GM19043 (cell line): ENCODE measurements around the gene KXD1.
"Not testable (repeated sequence)": the region's sequence is repeated elsewhere in the genome, so short reads cannot be mapped to it uniquely, and the experiment has no call there.

ENCODE experiments used
- ATAC-seq: cut with Tn5 transposase; IDR thresholded peaks from one replicate; pipeline ENCODE4 v1.9.1; 2021; ENCODE audit warnings: low read depth; ENCODE audit not compliant: unreplicated experiment

The KXD1 gene

DNA sequence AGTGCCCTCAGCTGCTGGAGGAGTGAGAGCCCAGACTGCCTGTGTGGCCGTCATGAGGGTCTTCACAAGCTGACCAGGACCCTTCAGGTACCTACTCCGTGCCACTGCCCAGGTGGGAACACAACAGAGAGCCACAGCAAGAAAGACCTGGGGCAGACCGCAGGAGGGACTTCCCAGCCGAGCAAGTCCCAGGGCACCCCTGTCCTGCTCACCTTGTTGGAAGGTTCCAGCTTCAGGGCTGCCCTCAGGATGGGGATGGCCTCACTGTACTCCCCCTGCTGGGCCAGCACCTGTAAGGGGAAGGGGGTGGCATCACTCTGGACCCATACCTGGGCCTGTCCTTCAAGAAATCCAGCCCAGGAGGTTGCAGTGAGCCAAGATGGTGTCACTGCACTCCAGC is 24.6 kb upstream of the KXD1 start:
- no peak for ATAC-seq

- no peak for ATAC-seq
Measured at GRCh38 chr19:18536475-18536874, 21.2 kb upstream of the KXD1 start.

DNA sequence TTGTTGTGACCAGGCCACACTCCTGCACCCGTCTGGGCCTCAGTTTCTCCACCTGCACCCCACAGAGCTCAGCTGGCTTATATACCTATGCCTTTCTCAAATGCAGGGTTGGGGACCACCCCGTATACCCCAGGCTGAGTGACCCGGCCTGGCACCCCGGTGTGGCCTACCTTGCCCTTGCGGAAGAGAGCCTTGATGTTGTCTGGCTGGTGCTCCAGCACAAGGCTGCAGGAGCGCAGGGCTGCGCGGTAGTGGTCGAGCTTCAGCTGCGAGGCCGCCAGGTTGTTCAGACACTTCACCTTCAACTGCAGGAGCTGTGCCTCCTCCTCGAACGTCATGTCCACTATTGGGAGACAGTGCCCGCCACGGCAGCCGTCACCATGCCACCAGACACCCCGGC is 20.2 kb upstream of the KXD1 start:
- ATAC-seq, result no peak

DNA sequence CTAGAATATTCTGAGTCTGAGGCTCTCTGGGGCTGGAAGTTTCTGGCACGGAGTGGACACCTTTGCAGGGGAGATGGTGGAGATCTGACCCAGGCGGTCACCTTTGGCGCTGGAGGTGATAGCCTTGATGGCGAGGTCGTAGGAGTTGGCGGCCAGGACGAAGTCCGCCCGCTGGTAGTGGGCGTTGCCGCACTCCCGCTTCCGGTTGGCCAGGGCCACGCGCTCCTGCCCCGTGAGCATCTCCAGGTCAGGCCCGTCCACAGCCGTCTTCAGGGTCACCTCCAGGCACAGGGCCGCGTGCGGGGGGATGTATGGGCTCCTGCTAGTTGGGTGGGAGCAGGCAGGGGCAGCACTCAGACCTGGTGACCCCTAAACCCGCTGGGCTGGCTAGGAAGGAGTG is 19.6 kb upstream of the KXD1 start:
- ATAC-seq, result no peak

GRCh38 chr19:18539372-18539771 is 18.3 kb upstream of the KXD1 start:
- ATAC-seq, result no peak

GRCh38 chr19:18540200-18540599 is 17.5 kb upstream of the KXD1 start:
- not testable (repeated sequence) for ATAC-seq

- no peak for ATAC-seq
Measured at GRCh38 chr19:18541258-18541991, 16.2 kb upstream of the KXD1 start.

- ATAC-seq, result no peak
Measured at GRCh38 chr19:18541992-18542940, 15.4 kb upstream of the KXD1 start.

DNA sequence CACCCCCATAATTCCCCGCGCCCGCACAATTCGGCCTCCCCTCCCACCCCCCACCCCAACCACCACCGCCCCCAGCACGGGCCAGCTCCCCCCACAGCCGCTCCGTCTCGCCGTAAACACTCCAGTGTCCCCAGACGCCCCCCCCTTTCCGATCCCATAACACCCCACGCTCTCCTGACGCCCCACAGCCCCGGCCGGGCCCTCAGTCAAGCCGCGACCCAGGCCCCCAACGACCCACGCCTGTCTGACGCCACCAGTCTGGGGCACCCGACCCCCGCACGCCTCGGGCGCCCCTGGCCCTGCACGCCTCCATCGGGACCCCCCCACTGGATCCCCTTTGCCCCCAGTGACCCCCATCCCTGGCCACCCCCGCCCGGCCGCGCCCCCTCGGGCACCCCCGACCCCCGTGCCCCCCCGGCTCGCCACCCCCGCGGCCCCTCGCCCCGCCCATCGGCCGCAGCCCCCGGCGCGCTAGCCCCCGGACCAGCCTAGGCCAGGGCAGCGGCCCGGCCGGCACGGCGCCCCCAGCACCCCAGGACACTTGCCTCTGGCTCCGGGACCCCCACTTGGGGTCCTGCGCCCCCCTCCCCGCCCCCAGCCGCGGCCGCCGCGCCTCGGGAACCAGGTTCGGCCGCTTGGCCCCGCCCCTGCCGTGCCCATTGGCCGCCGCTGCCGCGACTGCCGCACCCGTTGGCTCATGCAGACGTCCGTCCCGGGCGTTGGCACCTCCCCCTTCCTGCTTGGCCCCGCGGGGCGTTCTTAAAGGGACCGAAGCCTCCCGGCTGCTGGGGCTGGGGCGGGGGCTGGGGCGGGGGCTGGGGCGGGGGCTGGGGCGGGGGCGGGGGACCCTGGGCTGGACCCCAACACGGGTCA is 14.5 kb upstream of the KXD1 start, which contains the start of gene FKBP8:
Gene FKBP8 (minus strand): TSS at position 633 of the 873 bp plus-strand sequence. CDS start 1,603 bp downstream, outside the sequence.
- peak; percentile 72 for ATAC-seq

GRCh38 chr19:18543814-18544475 is 13.7 kb upstream of the KXD1 start:
- peak; percentile 45 for ATAC-seq

GRCh38 chr19:18551631-18552030 is 6.0 kb upstream of the KXD1 start:
- ATAC-seq, result no peak

DNA sequence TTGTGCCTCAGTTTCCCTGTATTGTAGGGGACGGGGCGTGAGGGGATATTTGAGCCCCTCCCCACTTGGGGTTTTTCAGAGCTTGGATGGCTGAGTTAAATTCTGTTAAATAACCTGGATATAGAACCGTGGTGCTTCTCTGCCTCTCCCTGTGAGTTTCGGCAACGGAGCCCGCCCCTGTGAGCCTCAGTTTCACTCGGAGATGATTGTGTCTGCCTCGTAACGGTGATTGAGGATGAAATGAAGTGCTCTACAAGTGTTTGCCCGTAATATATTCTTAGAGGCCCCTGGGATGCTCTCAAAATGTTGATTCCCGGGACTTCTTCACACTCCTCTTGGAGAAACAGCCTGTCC is 509 bp downstream of the KXD1 start:
- ATAC-seq, result no peak

DNA sequence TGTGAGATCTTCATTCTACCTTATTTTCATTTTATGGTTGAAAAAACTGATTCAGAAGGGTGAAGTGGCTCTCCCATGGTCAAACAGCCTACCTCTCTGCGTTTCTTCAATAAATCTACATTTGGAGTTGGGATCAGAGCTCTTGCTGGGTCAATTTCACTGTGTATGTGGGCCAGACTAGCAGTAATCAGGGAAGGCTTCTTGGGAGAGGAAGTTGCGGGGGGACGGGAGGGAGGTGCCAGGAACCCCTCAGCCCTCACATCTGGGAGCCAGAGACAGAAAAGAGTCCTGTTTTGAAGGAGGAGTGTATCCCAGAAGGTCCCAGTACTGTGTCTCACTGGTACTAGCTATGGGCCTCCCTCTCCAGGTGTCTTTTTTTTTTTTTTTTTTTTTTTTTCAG is 934 bp downstream of the KXD1 start:
- ATAC-seq, result no peak

DNA sequence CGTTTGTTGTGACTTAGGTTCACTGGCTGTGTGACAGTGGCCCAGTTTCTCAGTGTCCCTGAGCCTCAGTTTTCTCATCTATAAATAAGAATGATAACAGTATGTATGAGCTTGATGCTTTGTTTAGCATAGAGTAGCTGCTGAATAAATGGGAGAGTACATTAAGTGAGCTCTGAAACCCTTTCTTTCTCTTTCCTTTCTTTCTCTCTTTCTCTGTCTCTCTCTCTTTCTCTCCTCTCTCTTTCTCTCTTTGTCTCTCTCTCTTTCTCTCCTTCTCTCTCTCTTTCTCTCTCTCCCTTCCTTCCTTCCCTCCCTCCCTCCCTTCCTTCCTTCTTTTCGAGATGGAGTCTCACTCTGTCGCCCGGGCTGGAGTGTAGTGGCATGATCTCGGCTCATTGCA is 2.0 kb downstream of the KXD1 start:
- no peak for ATAC-seq

GRCh38 chr19:18562086-18562485 is 4.4 kb downstream of the KXD1 start:
- ATAC-seq, result no peak

DNA sequence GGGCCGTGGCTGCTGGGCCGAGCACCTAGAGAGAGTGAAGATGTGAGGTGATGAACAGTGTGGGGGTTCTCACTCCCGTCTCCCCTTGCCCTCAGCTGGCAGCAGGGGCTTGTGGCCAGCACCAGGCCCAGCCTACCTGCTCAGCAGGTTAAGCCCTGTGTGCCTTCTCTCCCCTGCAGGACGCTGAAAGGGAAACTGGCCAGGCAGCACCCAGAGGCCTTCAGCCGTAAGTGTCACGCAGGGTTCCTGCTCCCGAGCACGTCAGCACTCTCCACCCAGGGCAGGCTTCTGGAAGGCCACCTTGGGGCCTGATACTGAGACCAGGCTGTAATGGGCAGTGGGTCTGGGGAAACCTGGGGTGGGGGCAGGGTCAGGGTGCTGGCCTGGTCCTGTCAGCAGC is 9.3 kb downstream of the KXD1 start:
- no peak for ATAC-seq

GRCh38 chr19:18568367-18568766 is 10.7 kb downstream of the KXD1 start:
- no peak for ATAC-seq

GRCh38 chr19:18571564-18572344 is 14.1 kb downstream of the KXD1 start, which contains the start of gene UBA52:
Gene UBA52 (plus strand): TSS chr19:18571857. CDS start chr19:18573301, 1,444 bp downstream.
- ATAC-seq, result peak; percentile 88

- ATAC-seq, result no peak
Measured at GRCh38 chr19:18574691-18575291, 17.1 kb downstream of the KXD1 start.
